HG02870 (cell line): Measurements from ENCODE around the gene RTN4RL2.
"Not testable (repeated sequence)": the region's sequence is repeated elsewhere in the genome, so short reads cannot be mapped to it uniquely, and the experiment has no call there.

Experiments
- ATAC-seq: cut with Tn5 transposase; IDR thresholded peaks from one replicate; pipeline ENCODE4 v1.9.1; 2021; ENCODE audit warnings: mild to moderate bottlenecking, moderate library complexity; ENCODE audit not compliant: unreplicated experiment

RTN4RL2 gene

DNA sequence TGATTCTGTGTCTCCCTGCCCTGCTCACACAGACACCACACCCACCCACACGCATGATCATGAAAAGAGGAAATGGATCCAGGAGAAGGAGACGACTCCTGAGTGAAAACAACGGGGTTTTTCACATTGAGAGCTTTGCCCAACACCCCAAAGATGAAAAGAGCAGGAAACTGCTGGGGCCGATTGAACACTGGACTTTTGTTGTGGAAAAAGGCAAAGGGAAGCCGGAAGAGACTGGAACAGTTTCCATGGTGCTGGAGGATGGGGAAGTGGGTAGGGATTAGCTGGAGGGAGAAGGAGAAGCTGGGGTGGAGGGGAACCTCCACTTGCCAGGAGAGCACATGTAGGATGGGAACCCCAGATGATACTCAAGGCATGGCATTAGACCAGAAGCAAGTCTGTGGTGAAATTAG, 28.2 kb upstream of the RTN4RL2 start:
- ATAC-seq = no peak

DNA sequence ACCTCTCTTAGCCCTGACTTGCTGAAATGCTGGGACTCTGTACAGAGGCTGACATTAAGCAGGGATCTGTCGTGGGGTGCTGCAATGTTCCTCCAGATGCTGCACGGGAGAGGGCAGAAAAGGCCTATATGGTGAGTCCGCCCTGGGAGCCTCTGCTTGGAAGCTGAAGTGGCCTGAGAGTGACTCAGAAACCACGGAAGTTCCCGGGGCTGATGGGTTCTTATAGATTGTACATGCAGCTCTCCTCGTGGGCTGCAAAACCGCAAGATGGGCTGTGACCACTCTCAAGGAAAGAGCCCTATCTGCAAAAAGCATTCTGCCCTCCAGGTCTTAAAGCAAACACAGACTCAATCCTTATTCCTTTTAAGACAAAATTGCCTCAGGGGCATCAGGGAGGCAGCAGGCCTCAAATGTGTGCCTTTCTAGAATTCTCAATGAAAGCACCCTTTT, 27.6 kb upstream of the RTN4RL2 start:
- peak; percentile 66 for ATAC-seq

DNA sequence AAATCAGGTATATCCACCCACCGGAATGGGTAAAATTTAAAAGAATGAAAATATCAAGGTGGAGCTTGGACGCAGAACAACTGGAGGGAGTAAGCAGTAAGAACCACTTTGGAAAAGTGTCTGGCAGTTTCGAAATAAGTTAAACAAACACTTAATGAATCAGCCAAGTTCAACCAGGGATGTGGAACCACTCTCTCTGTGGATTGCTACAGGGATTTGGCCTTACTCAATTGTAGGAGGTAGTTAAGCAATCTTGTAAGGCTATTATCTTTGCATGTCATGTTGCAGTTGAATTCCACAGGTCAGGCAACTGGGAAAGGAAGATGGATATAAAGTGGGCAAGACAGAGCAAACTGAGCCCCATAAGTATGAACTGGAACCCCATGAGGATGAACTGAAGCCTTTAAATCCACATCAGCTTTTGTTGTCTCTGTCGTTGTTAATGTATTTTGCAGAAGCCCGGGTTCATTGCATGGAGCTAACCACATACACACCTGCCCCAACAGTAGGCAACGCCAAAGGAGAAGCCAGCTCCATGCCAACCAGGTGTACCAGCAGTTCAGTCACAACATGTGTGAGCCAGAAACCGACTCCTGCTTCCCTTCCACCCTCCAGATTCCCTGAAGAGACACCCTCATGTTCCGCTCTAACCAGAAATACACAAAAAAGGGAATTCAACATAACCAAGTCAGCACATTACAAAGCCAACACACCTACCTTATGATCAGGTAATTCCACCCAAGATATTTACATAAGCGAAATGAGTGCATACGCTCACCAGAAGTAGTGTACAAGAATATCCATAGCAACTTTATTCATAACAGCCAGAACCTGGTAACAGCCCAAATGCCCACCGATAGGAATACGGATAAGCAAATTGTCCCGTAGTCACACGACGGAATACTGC, 25.4 kb upstream of the RTN4RL2 start:
- ATAC-seq = no peak

GRCh38 chr11:57436031-57436430, 24.3 kb upstream of the RTN4RL2 start:
- ATAC-seq = no peak

GRCh38 chr11:57438345-57439285, 21.7 kb upstream of the RTN4RL2 start:
- no peak for ATAC-seq

- ATAC-seq = no peak
Observed at GRCh38 chr11:57439786-57440185, 20.5 kb upstream of the RTN4RL2 start.

DNA sequence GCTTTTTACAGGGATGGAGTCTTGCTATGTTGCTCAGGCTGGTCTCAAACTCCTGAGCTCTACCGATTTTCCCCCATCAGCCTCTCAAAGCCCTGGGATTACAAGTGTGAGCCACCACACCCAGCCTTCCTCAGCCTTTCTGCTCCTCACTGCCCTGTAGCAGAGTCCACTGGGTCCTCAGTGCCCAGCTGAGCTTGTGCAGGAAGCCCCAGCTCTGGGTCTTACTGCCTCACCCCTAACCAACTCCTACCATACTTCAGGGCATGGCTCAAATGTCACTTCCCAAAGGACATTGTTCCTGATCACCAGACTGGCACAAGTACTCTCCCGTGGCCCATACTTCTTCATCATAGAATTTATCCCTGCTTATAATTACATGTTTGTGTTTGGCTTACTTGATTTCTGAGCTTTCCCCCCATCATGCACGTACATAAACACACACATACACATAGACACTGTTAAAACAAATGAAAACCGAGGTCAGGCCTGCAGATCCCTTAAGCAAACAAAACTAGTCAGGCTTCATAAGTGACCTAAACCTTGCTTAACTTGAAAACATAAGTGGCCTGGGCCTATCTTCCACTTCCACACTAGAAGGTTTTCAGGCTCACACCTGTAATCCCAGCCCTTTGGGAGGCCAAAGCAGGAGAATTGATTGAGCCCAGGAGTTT, 19.4 kb upstream of the RTN4RL2 start:
- ATAC-seq = no peak

GRCh38 chr11:57444362-57445121, 15.8 kb upstream of the RTN4RL2 start:
- ATAC-seq = no peak

DNA sequence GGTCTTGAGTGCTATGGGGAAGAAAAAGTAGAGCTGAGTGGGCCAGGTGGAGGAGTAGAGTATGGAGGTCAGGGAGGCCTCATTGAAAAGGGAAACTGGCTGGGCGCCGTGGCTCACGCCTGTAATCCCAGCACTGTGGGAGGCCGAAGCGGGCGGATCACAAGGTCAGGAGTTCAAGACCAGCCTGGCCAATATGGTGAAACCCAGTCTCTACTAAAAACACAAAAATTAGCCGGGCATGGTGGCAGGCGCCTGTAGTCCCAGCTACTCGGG, 15.3 kb upstream of the RTN4RL2 start:
- ATAC-seq = not testable (repeated sequence)

GRCh38 chr11:57446055-57446454, 14.3 kb upstream of the RTN4RL2 start:
- ATAC-seq = no peak

- ATAC-seq = no peak
Observed at GRCh38 chr11:57453543-57454177, 6.7 kb upstream of the RTN4RL2 start.

- ATAC-seq = peak; percentile 55
Observed at GRCh38 chr11:57456960-57457642, 3.2 kb upstream of the RTN4RL2 start.

GRCh38 chr11:57457643-57458023, 2.7 kb upstream of the RTN4RL2 start:
- peak; percentile 17 for ATAC-seq

DNA sequence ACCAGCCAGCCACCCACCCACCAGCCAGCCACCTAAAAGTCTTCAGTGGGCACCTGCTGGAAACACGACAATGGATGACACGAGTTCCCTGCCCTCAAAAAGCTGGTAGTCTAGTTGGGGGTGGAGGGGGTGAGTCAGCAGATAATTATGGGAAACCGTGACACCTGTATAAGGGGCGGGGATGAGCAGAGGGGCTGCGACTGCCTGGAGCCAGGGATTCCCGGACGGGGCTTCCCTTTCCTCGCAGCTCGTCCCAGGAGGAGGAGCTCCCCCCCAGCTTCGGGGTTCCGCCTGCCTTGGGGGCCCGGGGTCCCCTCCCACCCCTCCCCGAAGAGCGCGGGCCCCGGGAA, 2.3 kb upstream of the RTN4RL2 start:
- ATAC-seq = no peak

- ATAC-seq = no peak
Observed at GRCh38 chr11:57458410-57459163, 1.7 kb upstream of the RTN4RL2 start.

GRCh38 chr11:57459164-57460021, 935 bp upstream of the RTN4RL2 start:
- ATAC-seq = no peak

DNA sequence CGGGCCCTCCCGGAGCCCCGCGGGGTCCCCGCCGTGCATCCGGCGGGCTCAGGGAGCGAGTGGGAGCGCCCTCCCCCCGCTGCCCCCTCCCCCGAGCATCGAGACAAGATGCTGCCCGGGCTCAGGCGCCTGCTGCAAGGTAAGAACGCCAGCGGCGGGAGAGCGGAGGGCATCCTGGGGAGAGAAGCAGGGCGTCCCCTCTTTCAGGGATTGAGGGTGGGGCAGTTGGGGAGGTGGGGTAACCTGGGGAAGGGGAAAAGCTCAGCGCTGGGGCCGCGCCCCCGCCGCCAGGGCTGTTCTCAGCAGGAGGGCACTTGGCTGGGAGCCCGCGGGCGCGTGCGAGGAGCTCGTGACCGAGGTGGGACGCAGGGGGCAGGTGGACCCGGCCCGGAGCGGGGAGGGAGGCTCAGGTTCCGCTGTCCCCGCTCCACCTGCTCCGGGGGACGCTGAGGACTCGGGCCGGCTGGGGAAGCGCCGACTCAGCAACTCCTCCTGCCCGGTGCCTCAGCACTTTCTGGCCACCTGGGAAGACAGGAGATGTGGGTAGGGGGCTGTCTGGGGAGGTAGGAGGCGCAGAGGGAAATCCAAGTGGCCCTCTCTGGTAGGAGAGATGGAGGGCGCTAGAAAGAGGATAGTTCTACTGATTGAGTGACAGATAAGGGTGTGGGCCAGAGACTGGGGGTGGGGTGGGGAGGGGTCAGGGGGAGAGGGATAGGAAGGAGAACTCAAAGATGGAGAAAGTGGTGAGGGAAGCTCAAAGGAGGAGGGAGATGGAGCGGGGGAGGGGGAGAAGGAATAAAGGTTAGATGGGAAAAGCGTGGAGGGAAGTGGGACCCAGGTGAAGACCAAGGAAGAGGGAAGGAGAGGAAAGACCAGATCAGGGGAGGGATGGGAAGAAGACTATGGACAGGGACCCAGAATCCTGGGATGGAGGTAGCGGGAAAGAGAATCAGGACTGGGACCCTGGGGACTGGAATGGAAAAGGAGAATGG, 726 bp downstream of the RTN4RL2 start:
- ATAC-seq = no peak
